Measurements from ENCODE around the gene SAA1.

The SAA1 gene

GRCh38 chr11:18310800-18311340 is 44.8 kb downstream of the SAA1 start:
- Histone ChIP-seq H3K36me3 (ENCODE audit: insufficient read depth, low read length) (peaks cover 21% of the 10 kb centered on the region), H3K9me3 (ENCODE audit: control insufficient read depth, insufficient read depth, low read length) (no peaks in the 10 kb centered on the region), H3K4me1 (ENCODE audit: insufficient read depth, low read length) (no peaks in the 10 kb centered on the region; the same call in 1 of the 2 replicates), H3K9ac (ENCODE audit: low read depth, low read length) (no peak overlapping the region)

GRCh38 chr11:18312012-18312411 is 45.9 kb downstream of the SAA1 start:
- Histone ChIP-seq H3K36me3 (ENCODE audit: insufficient read depth, low read length) (peaks cover 17% of the 10 kb centered on the region), H3K4me1 (ENCODE audit: insufficient read depth, low read length) (no peaks in the 10 kb centered on the region; the same call in 1 of the 2 replicates), H3K9me3 (ENCODE audit: control insufficient read depth, insufficient read depth, low read length) (no peaks in the 10 kb centered on the region), H3K9ac (ENCODE audit: low read depth, low read length) (no peak overlapping the region)

- Histone ChIP-seq H3K9me3 (ENCODE audit: control insufficient read depth, insufficient read depth, low read length) (no peaks in the 10 kb centered on the region), H3K4me1 (ENCODE audit: insufficient read depth, low read length) (no peaks in the 10 kb centered on the region; the same call in 1 of the 2 replicates), H3K36me3 (ENCODE audit: insufficient read depth, low read length) (peaks cover 16% of the 10 kb centered on the region), H3K9ac (ENCODE audit: low read depth, low read length) (no peak overlapping the region)
Observed at GRCh38 chr11:18312663-18313420, 46.8 kb downstream of the SAA1 start.

GRCh38 chr11:18313965-18314763 is 48.1 kb downstream of the SAA1 start:
- H3K36me3 ChIP-seq (ENCODE audit: insufficient read depth, low read length) = peaks cover 6% of the 10 kb centered on the region; the same call in 1 of the 2 replicates
- no peaks in the 10 kb centered on the region; the same call in 1 of the 2 replicates for H3K4me1 ChIP-seq (ENCODE audit: insufficient read depth, low read length)
- H3K9me3 ChIP-seq (ENCODE audit: control insufficient read depth, insufficient read depth, low read length) = no peaks in the 10 kb centered on the region
- H3K9ac ChIP-seq (ENCODE audit: low read depth, low read length) = no peak overlapping the region

GRCh38 chr11:18314784-18315523 is 48.9 kb downstream of the SAA1 start:
- Histone ChIP-seq H3K9ac (ENCODE audit: low read depth, low read length) (no peak overlapping the region), H3K9me3 (ENCODE audit: control insufficient read depth, insufficient read depth, low read length) (no peaks in the 10 kb centered on the region), H3K4me1 (ENCODE audit: insufficient read depth, low read length) (no peaks in the 10 kb centered on the region; the same call in 1 of the 2 replicates), H3K36me3 (ENCODE audit: insufficient read depth, low read length) (peaks cover 4% of the 10 kb centered on the region; the same call in 1 of the 2 replicates)

- peaks cover 4% of the 10 kb centered on the region; the same call in 1 of the 2 replicates for H3K36me3 ChIP-seq (ENCODE audit: insufficient read depth, low read length)
- H3K9me3 ChIP-seq (ENCODE audit: control insufficient read depth, insufficient read depth, low read length) = no peaks in the 10 kb centered on the region
- H3K9ac ChIP-seq (ENCODE audit: low read depth, low read length) = no peak overlapping the region
- peaks cover 9% of the 10 kb centered on the region; the same call in 1 of the 2 replicates for H3K4me1 ChIP-seq (ENCODE audit: insufficient read depth, low read length)
Observed at GRCh38 chr11:18315893-18316292, 49.8 kb downstream of the SAA1 start.

- H3K9me3 ChIP-seq (ENCODE audit: control insufficient read depth, insufficient read depth, low read length) = no peaks in the 10 kb centered on the region
Observed at GRCh38 chr11:18317551-18317950, 51.5 kb downstream of the SAA1 start.

More at GRCh38 chr11:18317551-18317950, 51.5 kb downstream of the SAA1 start:
- H3K4me1 ChIP-seq (ENCODE audit: insufficient read depth, low read length) = peaks cover 9% of the 10 kb centered on the region; the same call in 1 of the 2 replicates
- H3K36me3 ChIP-seq (ENCODE audit: insufficient read depth, low read length) = no peaks in the 10 kb centered on the region
- H3K9ac ChIP-seq (ENCODE audit: low read depth, low read length) = no peak overlapping the region

Measured in ES-I3 (cell line).